Measurements from ENCODE around the gene CLDN7. TPM values are rescaled to one million over a fixed set of nuclear protein-coding genes. Genes with fewer than 3 reads are reported as not detected.
A peak's percentile ranks its signal among the peaks of the same experiment; 100 is the strongest.

Gene CLDN7
- total and polyA plus RNA-seq, 10 donors = 0.74 to 6.6 (median 2.7) TPM

- H3K4me3 ChIP-seq = peak within 1 kb of the TSS; percentile 89 to 99 (median 94)
- peak within 1 kb of the TSS; percentile 97 to 100 (median 99) for H3K27ac ChIP-seq
- TF ChIP-seq, protein P1, sequence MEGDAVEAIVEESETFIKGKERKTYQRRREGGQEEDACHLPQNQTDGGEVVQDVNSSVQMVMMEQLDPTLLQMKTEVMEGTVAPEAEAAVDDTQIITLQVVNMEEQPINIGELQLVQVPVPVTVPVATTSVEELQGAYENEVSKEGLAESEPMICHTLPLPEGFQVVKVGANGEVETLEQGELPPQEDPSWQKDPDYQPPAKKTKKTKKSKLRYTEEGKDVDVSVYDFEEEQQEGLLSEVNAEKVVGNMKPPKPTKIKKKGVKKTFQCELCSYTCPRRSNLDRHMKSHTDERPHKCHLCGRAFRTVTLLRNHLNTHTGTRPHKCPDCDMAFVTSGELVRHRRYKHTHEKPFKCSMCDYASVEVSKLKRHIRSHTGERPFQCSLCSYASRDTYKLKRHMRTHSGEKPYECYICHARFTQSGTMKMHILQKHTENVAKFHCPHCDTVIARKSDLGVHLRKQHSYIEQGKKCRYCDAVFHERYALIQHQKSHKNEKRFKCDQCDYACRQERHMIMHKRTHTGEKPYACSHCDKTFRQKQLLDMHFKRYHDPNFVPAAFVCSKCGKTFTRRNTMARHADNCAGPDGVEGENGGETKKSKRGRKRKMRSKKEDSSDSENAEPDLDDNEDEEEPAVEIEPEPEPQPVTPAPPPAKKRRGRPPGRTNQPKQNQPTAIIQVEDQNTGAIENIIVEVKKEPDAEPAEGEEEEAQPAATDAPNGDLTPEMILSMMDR (IDR thresholded peaks at IDR 0.05 in 8 of 11, conservative IDR thresholded peaks at IDR 0.05 in 3 of 11) = peak in 6 of 11 experiments; percentile 6 to 55 (median 33)
- TF ChIP-seq POLR2A (IDR thresholded peaks at IDR 0.05) = peak in 2 of 3 donors; percentile 8 to 15
- TF ChIP-seq POLR2AphosphoS5 (IDR thresholded peaks at IDR 0.05) = peak; percentile 91 to 93 (median 91)
- peaks cover 0 to 48% (median 33%) of the 10 kb centered on the region in 6 donors for H3K36me3 ChIP-seq
- no peaks in the 10 kb centered on the region for H3K27me3 ChIP-seq (replicated peaks in 1 of 7)
- intact Hi-C loops (cut with DNase I; ENCODE audit: low total_unique reads) = no loop called here
- H3K4me1 ChIP-seq = peaks cover 30 to 57% (median 45%) of the 10 kb centered on the region in 6 donors
- DNase-seq = peak; percentile 99
- no peaks in the 10 kb centered on the region for H3K9me3 ChIP-seq
- 1 to 2% (median 1%) methylated on average over 39 to 55 of the region's 55 CpGs for WGBS, 5 donors
Observed at GRCh38 chr17:7252176-7253043, 9.9 kb downstream of the CLDN7 start, which contains the start of gene ELP5. ELP5 (plus strand) TSS chr17:7252215; CDS start chr17:7252551, 336 bp downstream.

- Histone ChIP-seq H3K27ac (peak within 1 kb of the TSS; percentile 97 to 100 (median 99)), H3K4me1 (peaks cover 30 to 64% (median 46%) of the 10 kb centered on the region in 6 donors), H3K27me3 (replicated peaks in 1 of 7) (no peaks in the 10 kb centered on the region), H3K4me3 (peak within 1 kb of the TSS; percentile 89 to 99 (median 94)), H3K9me3 (no peaks in the 10 kb centered on the region), H3K36me3 (peaks cover 0 to 48% (median 33%) of the 10 kb centered on the region in 6 donors)
- intact Hi-C loops (cut with DNase I; ENCODE audit: low total_unique reads) = no loop called here
- 1% methylated on average over 28 to 41 of the region's 41 CpGs for WGBS, 5 donors
- TF ChIP-seq, protein P1 (IDR thresholded peaks at IDR 0.05 in 8 of 11, conservative IDR thresholded peaks at IDR 0.05 in 3 of 11) = no peak
- TF ChIP-seq POLR2AphosphoS5 (IDR thresholded peaks at IDR 0.05) (peak in 1 of 3 donors; percentile 74), POLR2A (IDR thresholded peaks at IDR 0.05) (peak in 1 of 3 donors; percentile 16)
- peak; percentile 99 for DNase-seq
Observed at GRCh38 chr17:7251661-7252175, 10.6 kb downstream of the CLDN7 start, which contains the start of gene CTDNEP1. CTDNEP1 (minus strand) TSS chr17:7251734; CDS start chr17:7251296, 438 bp downstream.

- intact Hi-C loops (cut with DNase I; ENCODE audit: low total_unique reads) = no loop called here
- Histone ChIP-seq H3K4me3 (peak overlapping the region; percentile 89 to 99 (median 94)), H3K27ac (peak overlapping the region; percentile 97 to 100 (median 99)), H3K27me3 (replicated peaks in 1 of 7) (no peaks in the 10 kb centered on the region), H3K9me3 (no peaks in the 10 kb centered on the region), H3K36me3 (peaks cover 0 to 48% (median 33%) of the 10 kb centered on the region in 6 donors), H3K4me1 (peaks cover 30 to 67% (median 46%) of the 10 kb centered on the region in 6 donors)
- TF ChIP-seq POLR2AphosphoS5 (IDR thresholded peaks at IDR 0.05) = peak in 1 of 3 donors; percentile 3
- no peak for TF ChIP-seq POLR2A (IDR thresholded peaks at IDR 0.05)
- DNase-seq = peak; percentile 92
- 1 to 2% (median 1%) methylated on average over 22 to 55 of the region's 55 CpGs for WGBS, 5 donors
Observed at GRCh38 chr17:7250695-7251627, 11.3 kb downstream of the CLDN7 start.

DNA sequence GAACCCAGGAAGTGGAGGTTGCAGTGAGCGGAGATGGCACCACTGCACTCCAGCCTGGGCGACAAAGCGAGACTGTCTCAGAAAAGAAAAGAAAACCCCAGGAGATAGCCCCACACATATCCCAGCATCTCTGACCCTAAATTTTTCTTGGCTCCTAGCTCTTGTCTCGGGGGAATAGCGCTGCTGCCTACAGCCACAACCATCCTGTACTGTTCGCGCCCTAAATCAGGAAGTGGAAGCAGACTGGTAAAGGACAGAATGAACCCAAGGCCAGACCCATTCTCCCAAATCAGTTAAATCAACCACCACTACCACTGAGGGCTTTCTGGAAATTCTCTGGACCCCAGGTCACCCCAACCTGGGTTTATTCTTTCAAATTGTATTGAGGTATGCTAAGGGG is 12.4 kb downstream of the CLDN7 start:
- H3K4me1 ChIP-seq = peaks cover 30 to 67% (median 46%) of the 10 kb centered on the region in 6 donors
- H3K9me3 ChIP-seq = no peaks in the 10 kb centered on the region
- peak overlapping the region in 7 of 8 donors; percentile 97 to 100 (median 99) for H3K27ac ChIP-seq
- H3K36me3 ChIP-seq = peaks cover 0 to 48% (median 33%) of the 10 kb centered on the region in 6 donors
- H3K4me3 ChIP-seq = peak overlapping the region; percentile 89 to 99 (median 94)
- intact Hi-C loops (cut with DNase I; ENCODE audit: low total_unique reads) = no loop called here
- TF ChIP-seq POLR2A (IDR thresholded peaks at IDR 0.05) (no peak), POLR2AphosphoS5 (IDR thresholded peaks at IDR 0.05) (no peak)
- TF ChIP-seq, protein P1 (IDR thresholded peaks at IDR 0.05 in 8 of 11, conservative IDR thresholded peaks at IDR 0.05 in 3 of 11) = no peak
- no peak for DNase-seq
- WGBS, 5 donors = 54 to 71% (median 56%) methylated on average over 7 of the region's 7 CpGs
- no peaks in the 10 kb centered on the region for H3K27me3 ChIP-seq (replicated peaks in 1 of 7)
